PC-9 (cell line): Measurements from ENCODE around the gene NCAM2. TPM values are rescaled to one million over a fixed set of nuclear protein-coding genes. Genes with fewer than 3 reads are reported as not detected.

Source experiments
- Bru-seq: library from RNA; stranded (reverse); fragments of 400-500 nt; gene quantifications from one replicate; lab custom pipeline; 2021; lab: Mats Ljungman, UMichigan
- BruChase-seq, 2 experiments: library from RNA; stranded (reverse); fragments of 400-500 nt; gene quantifications; one replicate each; lab custom pipeline; 2021; lab: Mats Ljungman, UMichigan
- BruUV-seq: library from RNA; stranded (reverse); fragments of 400-500 nt; replicated peaks from 2 replicates; lab custom pipeline; 2021; lab: Mats Ljungman, UMichigan
- CTCF ChIA-PET: fragments of 300-600 bp; sonication (Branson Sonifier 250); formaldehyde crosslinking; loops from one replicate; lab custom pipeline; 2022; ENCODE audit warnings: antibody characterized with exemption; lab: Charles Lee
- POLR2A ChIA-PET: fragments of 300-600 bp; sonication (Branson Sonifier 250); formaldehyde crosslinking; loops from one replicate; lab custom pipeline; 2022; ENCODE audit warnings: antibody characterized with exemption; ENCODE audit not compliant: unreplicated experiment; lab: Charles Lee
- DNase-seq, 2 experiments: peaks; one replicate each; pipeline versions ENCODE4 v3.0.0 to v3.0.0-alpha.2; 2015 to 2022; ENCODE audit warnings: mixed read lengths in 1 of 2
- H2AFZ ChIP-seq: fragments of 200-600 bp; sonication (generic); 2 replicates; pipeline ENCODE4 v1.8.1; 2017; ENCODE audit warnings: antibody characterized with exemption
- H3F3A ChIP-seq: fragments of 200-600 bp; sonication (generic); 2 replicates; pipeline ENCODE4 v1.8.1; 2017; ENCODE audit warnings: antibody characterized with exemption, mild to moderate bottlenecking, low read depth; ENCODE audit not compliant: insufficient read depth
- H3K27ac ChIP-seq: fragments of 200-600 bp; sonication (generic); 2 replicates; pipeline ENCODE4 v1.6.1; 2016; ENCODE audit warnings: mixed run types
- H3K27me3 ChIP-seq: fragments of 200-600 bp; sonication (generic); 2 replicates; pipeline ENCODE4 v1.6.1; 2016; ENCODE audit warnings: low read depth, mixed run types; ENCODE audit not compliant: insufficient read depth
- H3K36me3 ChIP-seq: fragments of 200-600 bp; sonication (generic); 2 replicates; pipeline ENCODE4 v1.6.1; 2016; ENCODE audit warnings: low read depth, mixed run types
- H3K4me1 ChIP-seq: fragments of 200-600 bp; sonication (generic); replicated peaks from 2 replicates; pipeline ENCODE4 v1.6.1; 2016; ENCODE audit warnings: mixed run types; ENCODE audit not compliant: insufficient read depth
- H3K4me2 ChIP-seq: fragments of 200-600 bp; sonication (generic); 2 replicates; pipeline ENCODE4 v1.6.1; 2017; ENCODE audit warnings: mixed run types
- H3K4me3 ChIP-seq: fragments of 200-600 bp; sonication (generic); 2 replicates; pipeline ENCODE4 v1.6.1; 2016; ENCODE audit warnings: mixed run types
- H3K79me2 ChIP-seq: fragments of 200-600 bp; sonication (generic); 2 replicates; pipeline ENCODE4 v1.6.1; 2017; ENCODE audit warnings: low read depth, mixed run types
- H3K9me2 ChIP-seq: fragments of 200-600 bp; sonication (generic); 2 replicates; pipeline ENCODE4 v1.8.1; 2017; ENCODE audit warnings: mild to moderate bottlenecking; ENCODE audit not compliant: insufficient read depth
- H3K9me3 ChIP-seq: fragments of 200-600 bp; sonication (generic); 2 replicates; pipeline ENCODE4 v1.8.1; 2016; ENCODE audit warnings: low read depth; ENCODE audit not compliant: insufficient read depth
- H4K20me1 ChIP-seq: fragments of 200-600 bp; sonication (generic); 2 replicates; pipeline ENCODE4 v1.8.1; 2017; ENCODE audit not compliant: insufficient read depth
- CTCF ChIP-seq: fragments of 200-600 bp; sonication (generic); conservative IDR thresholded peaks from 2 replicates; pipeline ENCODE4 v1.6.1; 2017; ENCODE audit warnings: mixed run types, antibody characterized with exemption, mild to moderate bottlenecking, moderate library complexity
- EZH2 ChIP-seq: fragments of 200-600 bp; sonication (generic); IDR thresholded peaks from 2 replicates; pipeline ENCODE4 v1.8.0; 2017; ENCODE audit warnings: antibody characterized with exemption, low read depth
- intact Hi-C: fragments of 100-400 bp; cut with micrococcal nuclease; formaldehyde crosslinking; loops from one replicate; pipeline ENCODE4 v1.10.0; 2022; ENCODE audit not compliant: unreplicated experiment
- long read RNA-seq: library from polyadenylated mRNA; stranded (forward); transcript quantifications from one replicate; pipeline ENCODE4 v2.0.0, GENCODE V29; 2022
- total RNA-seq: library from RNA; stranded (reverse); gene quantifications from 2 replicates; pipeline ENCODE4 v1.2.3, GENCODE V29; 2021

The NCAM2 gene
- not detected in 2 replicates for total RNA-seq
- percentile 9 among the genes with signal in this experiment for Bru-seq, nascent RNA
- percentile 12 among the genes with signal in this experiment for BruChase-seq, experiment 1, labeled RNA remaining after a 2-hour chase
- percentile 9 among the genes with signal in this experiment for BruChase-seq, experiment 2, labeled RNA remaining after a 6-hour chase
- long read RNA-seq: 0 reads

GRCh38 chr21:20997636-20998455, at the start of gene NCAM2:
Gene NCAM2 (plus strand): TSS chr21:20998409.
- ChIA-PET POLR2A (no interaction called here), CTCF (no interaction called here)
- TF ChIP-seq EZH2 (no peak), CTCF (no peak)
- Histone ChIP-seq H3K4me1 (no peaks in the 10 kb centered on the region), H3K9me2 (no peaks in the 10 kb centered on the region), H3F3A (no peaks in the 10 kb centered on the region), H3K4me2 (peak within 1 kb of the TSS; percentile 66), H3K27me3 (peaks cover 6% of the 10 kb centered on the region; the same call in 1 of the 2 replicates), H3K79me2 (no peaks in the 10 kb centered on the region), H3K9me3 (no peaks in the 10 kb centered on the region), H2AFZ (peak within 1 kb of the TSS; percentile 55; the same call in 1 of the 2 replicates), H3K4me3 (peak within 1 kb of the TSS; percentile 38; the same call in 1 of the 2 replicates), H4K20me1 (no peaks in the 10 kb centered on the region), H3K36me3 (no peaks in the 10 kb centered on the region), H3K27ac (no peak within 1 kb of the TSS)
- no TSS peak for BruUV-seq
- intact Hi-C loops: no loop called here
- no peak for DNase-seq

- ChIA-PET POLR2A (no interaction called here), CTCF (no interaction called here)
- Histone ChIP-seq H3F3A (no peaks in the 10 kb centered on the region), H3K4me3 (no peak overlapping the region), H3K9me3 (no peaks in the 10 kb centered on the region), H3K79me2 (no peaks in the 10 kb centered on the region), H4K20me1 (no peaks in the 10 kb centered on the region), H2AFZ (no peak overlapping the region), H3K4me1 (no peaks in the 10 kb centered on the region), H3K36me3 (no peaks in the 10 kb centered on the region), H3K4me2 (no peak overlapping the region), H3K27ac (no peak overlapping the region), H3K27me3 (no peaks in the 10 kb centered on the region), H3K9me2 (no peaks in the 10 kb centered on the region)
- BruUV-seq: no TSS peak
- no peak for DNase-seq
- intact Hi-C loops: no loop called here
- no peak for TF ChIP-seq CTCF
- no peak for TF ChIP-seq EZH2
Measured at GRCh38 chr21:20949884-20950283, 48.3 kb upstream of the NCAM2 start.

GRCh38 chr21:20965816-20966215, 32.4 kb upstream of the NCAM2 start:
- no peaks in the 10 kb centered on the region for H3F3A ChIP-seq
- no peak overlapping the region for H3K4me3 ChIP-seq
- H3K79me2 ChIP-seq: no peaks in the 10 kb centered on the region
- H3K27me3 ChIP-seq: no peaks in the 10 kb centered on the region
- DNase-seq: no peak
- POLR2A ChIA-PET: no interaction called here
- no peak overlapping the region for H3K27ac ChIP-seq
- BruUV-seq: no TSS peak
- H3K4me1 ChIP-seq: no peaks in the 10 kb centered on the region
- H4K20me1 ChIP-seq: no peaks in the 10 kb centered on the region
- no peaks in the 10 kb centered on the region for H3K9me3 ChIP-seq
- no peaks in the 10 kb centered on the region for H3K9me2 ChIP-seq
- TF ChIP-seq EZH2 (no peak), CTCF (no peak)
- H3K4me2 ChIP-seq: no peak overlapping the region
- intact Hi-C loops: no loop called here
- no peaks in the 10 kb centered on the region for H3K36me3 ChIP-seq
- H2AFZ ChIP-seq: no peak overlapping the region
- CTCF ChIA-PET: no interaction called here
